Neural progenitor cell (in vitro differentiated cells): ENCODE measurements around the gene CA10.

Source experiments
- CTCF ChIP-seq: fragments of 200-600 bp; sonication (generic); IDR thresholded peaks from 2 replicates; pipeline ENCODE4 v1.5.1; 2017; ENCODE audit warnings: antibody characterized with exemption, mild to moderate bottlenecking
- EZH2 ChIP-seq: fragments of 200-600 bp; sonication (generic); IDR thresholded peaks from 2 replicates; pipeline ENCODE4 v1.6.1; 2017; ENCODE audit warnings: antibody characterized with exemption, mild to moderate bottlenecking, moderate library complexity
- EZH2phosphoT487 ChIP-seq: fragments of 200-600 bp; sonication (generic); IDR thresholded peaks from 2 replicates; pipeline ENCODE4 v1.6.1; 2017; ENCODE audit warnings: antibody characterized with exemption

GRCh38 chr17:51745993-51746392, 412.5 kb downstream of the CA10 start:
- TF ChIP-seq CTCF: no peak
- no peak for TF ChIP-seq EZH2phosphoT487
- TF ChIP-seq EZH2: no peak
